NCI-H2107 treated with DMSO at 0.1 percent for 48 hours (cell line): ENCODE measurements around the gene VWA3B.
A peak's percentile ranks its signal among the peaks of the same experiment; 100 is the strongest.
"Not testable (repeated sequence)": the region's sequence is repeated elsewhere in the genome, so short reads cannot be mapped to it uniquely, and the experiment has no call there.

Experiments
- DNase-seq: peaks from one replicate; lab custom pipeline; 2025; ENCODE audit not compliant: unreplicated experiment; lab: John Stamatoyannopoulos, UW

The VWA3B gene

GRCh38 chr2:98295275-98295674 is 208.3 kb downstream of the VWA3B start:
- DNase-seq: no peak

- DNase-seq: no peak
Measured at GRCh38 chr2:98295721-98296414, 208.9 kb downstream of the VWA3B start.

GRCh38 chr2:98296440-98296839 is 209.5 kb downstream of the VWA3B start:
- no peak for DNase-seq

- no peak for DNase-seq
Measured at GRCh38 chr2:98297817-98298682, 211.1 kb downstream of the VWA3B start.

- DNase-seq: no peak
Measured at GRCh38 chr2:98298683-98299164, 211.8 kb downstream of the VWA3B start.

GRCh38 chr2:98299211-98299905 is 212.4 kb downstream of the VWA3B start:
- DNase-seq: no peak

- no peak for DNase-seq
Measured at GRCh38 chr2:98300141-98300874, 213.3 kb downstream of the VWA3B start.

GRCh38 chr2:98301469-98301868 is 214.5 kb downstream of the VWA3B start:
- DNase-seq: no peak

- DNase-seq: not testable (repeated sequence)
Measured at GRCh38 chr2:98307131-98307696, 220.2 kb downstream of the VWA3B start.

GRCh38 chr2:98308068-98308467 is 221.1 kb downstream of the VWA3B start:
- DNase-seq: peak; percentile 52

- DNase-seq: peak; percentile 84
Measured at GRCh38 chr2:98308532-98308931, 221.6 kb downstream of the VWA3B start.

- no peak for DNase-seq
Measured at GRCh38 chr2:98309580-98309979, 222.6 kb downstream of the VWA3B start.

GRCh38 chr2:98310010-98310409 is 223.0 kb downstream of the VWA3B start:
- peak; percentile 85 for DNase-seq

- no peak for DNase-seq
Measured at GRCh38 chr2:98311090-98311489, 224.1 kb downstream of the VWA3B start.

GRCh38 chr2:98311771-98312545 is 225.0 kb downstream of the VWA3B start:
- no peak for DNase-seq

GRCh38 chr2:98313492-98314250 is 226.7 kb downstream of the VWA3B start:
- DNase-seq: no peak

- no peak for DNase-seq
Measured at GRCh38 chr2:98314251-98314650, 227.3 kb downstream of the VWA3B start.

- no peak for DNase-seq
Measured at GRCh38 chr2:98315957-98316356, 229.0 kb downstream of the VWA3B start.

- DNase-seq: no peak
Measured at GRCh38 chr2:98317214-98317613, 230.2 kb downstream of the VWA3B start.
